H1 (cell line): ENCODE results near the gene TEX35. TPM values are rescaled to one million over a fixed set of nuclear protein-coding genes. Genes with fewer than 3 reads are reported as not detected.

Experiments
- CTCF ChIA-PET: fragments of 300-600 bp; sonication (Branson Sonifier 250); formaldehyde crosslinking; loops from one replicate; lab custom pipeline; 2021; ENCODE audit not compliant: partially characterized antibody; lab: Charles Lee
- POLR2A ChIA-PET: fragments of 300-600 bp; sonication (Branson Sonifier 250); formaldehyde crosslinking; loops from one replicate; lab custom pipeline; 2021; ENCODE audit warnings: inconsistent platforms; ENCODE audit not compliant: partially characterized antibody; lab: Charles Lee
- DNase-seq, 2 experiments: peaks; one replicate each; pipeline versions ENCODE4 v3.0.0 to v3.0.0-alpha.2; 2010 to 2022; ENCODE audit warnings: low spot score in 2 of 2, low read depth in 1 of 2, mixed read lengths in 1 of 2
- FAIRE-seq: peaks from 2 replicates; lab custom pipeline; 2011; peaks lifted over from hg19 to GRCh38; lab: Jason Lieb, UNC
- H2AFZ ChIP-seq: 2 replicates; pipeline ENCODE4 v1.8.1; 2012; ENCODE audit warnings: low read length, inconsistent platforms
- H2AK5ac ChIP-seq: 2 replicates; pipeline ENCODE4 v1.6.1; 2013; ENCODE audit warnings: low read depth, low read length
- H2BK120ac ChIP-seq: replicated peaks from 2 replicates; pipeline ENCODE3; 2013; ENCODE audit warnings: low read depth, low read length, inconsistent platforms
- H2BK12ac ChIP-seq: 2 replicates; pipeline ENCODE4 v1.6.1; 2013; ENCODE audit warnings: low read depth, low read length
- H2BK15ac ChIP-seq: 2 replicates; pipeline ENCODE4 v1.6.1; 2013; ENCODE audit warnings: low read length
- H2BK20ac ChIP-seq: 2 replicates; pipeline ENCODE4 v1.6.1; 2013; ENCODE audit warnings: low read length
- H2BK5ac ChIP-seq: 2 replicates; pipeline ENCODE4 v1.6.1; 2013; ENCODE audit warnings: low read depth, low read length
- H3K14ac ChIP-seq: 2 replicates; pipeline ENCODE4 v1.6.1; 2013; ENCODE audit warnings: inconsistent platforms; ENCODE audit not compliant: insufficient read length
- H3K18ac ChIP-seq: 2 replicates; pipeline ENCODE4 v1.6.1; 2013; ENCODE audit warnings: low read length; ENCODE audit errors: extremely low read depth
- H3K23ac ChIP-seq: 2 replicates; pipeline ENCODE4 v1.6.1; 2013; ENCODE audit warnings: inconsistent platforms; ENCODE audit not compliant: insufficient read length
- H3K23me2 ChIP-seq: 2 replicates; pipeline ENCODE4 v1.6.1; 2013; ENCODE audit warnings: low read depth, low read length
- H3K27ac ChIP-seq: 2 replicates; pipeline ENCODE4 v1.6.1; 2011; ENCODE audit warnings: low read depth, low read length, inconsistent platforms
- H3K27me3 ChIP-seq, 4 experiments: replicated peaks in 1 of 4; 1 replicate in 1 of 4; 2 replicates in 3 of 4; pipeline versions ENCODE4 v1.6.1 to v1.8.1; 2011 to 2013; ENCODE audit warnings: low read length in 3 of 4, mild to moderate bottlenecking in 3 of 4, inconsistent platforms in 2 of 4, mixed read lengths in 2 of 4, moderate library complexity in 1 of 4; ENCODE audit not compliant: control insufficient read depth in 3 of 4, insufficient read depth in 3 of 4; ENCODE audit errors: extremely low read depth in 1 of 4
- H3K36me3 ChIP-seq, 4 experiments: 2 replicates each; pipeline versions ENCODE4 v1.6.1 to v1.8.1; 2011 to 2013; ENCODE audit warnings: mild to moderate bottlenecking in 4 of 4, low read length in 3 of 4, moderate library complexity in 2 of 4, control low read depth in 1 of 4, inconsistent platforms in 1 of 4; ENCODE audit not compliant: insufficient read depth in 4 of 4, control insufficient read depth in 2 of 4
- H3K4ac ChIP-seq: replicated peaks from 2 replicates; pipeline ENCODE3; 2013; ENCODE audit warnings: low read length, low read depth, mixed read lengths, inconsistent platforms; ENCODE audit not compliant: insufficient read length
- H3K4me1 ChIP-seq, 4 experiments: replicated peaks in 1 of 4; 1 replicate in 1 of 4; 2 replicates in 3 of 4; pipeline versions ENCODE4 v1.6.1 to v1.8.1; 2011 to 2013; ENCODE audit warnings: low read length in 3 of 4, inconsistent platforms in 2 of 4, mixed read lengths in 1 of 4; ENCODE audit not compliant: insufficient read depth in 4 of 4, control insufficient read depth in 3 of 4
- H3K4me2 ChIP-seq, 2 experiments: 2 replicates each; pipeline versions ENCODE4 v1.6.1 to v1.8.1; 2011 to 2013; ENCODE audit warnings: low read depth in 2 of 2, low read length in 2 of 2, control low read depth in 1 of 2, inconsistent platforms in 1 of 2, mild to moderate bottlenecking in 1 of 2; ENCODE audit not compliant: insufficient read depth in 1 of 2
- H3K4me3 ChIP-seq, 4 experiments: fragments of 200-600, 300-600 bp in 1 of 4; sonication (generic), shearing (Covaris generic), sonication (Bioruptor Twin) in 1 of 4; 2 replicates each; pipeline versions ENCODE4 v1.5.1 to v1.8.1; 2011 to 2016; ENCODE audit warnings: low read length in 4 of 4, low read depth in 3 of 4, control low read depth in 2 of 4, inconsistent platforms in 2 of 4, mild to moderate bottlenecking in 2 of 4, mixed read lengths in 1 of 4, moderate library complexity in 1 of 4; ENCODE audit not compliant: insufficient read depth in 2 of 4; ENCODE audit errors: extremely low read depth in 1 of 4
- H3K56ac ChIP-seq: replicated peaks from 2 replicates; pipeline ENCODE3; 2013; ENCODE audit warnings: low read depth, mild to moderate bottlenecking, mixed read lengths, low read length, inconsistent platforms; ENCODE audit not compliant: insufficient read length
- H3K79me1 ChIP-seq: 2 replicates; pipeline ENCODE4 v1.6.1; 2013; ENCODE audit warnings: low read depth, low read length, control low read depth
- H3K79me2 ChIP-seq, 2 experiments: 2 replicates each; pipeline versions ENCODE4 v1.6.1 to v1.8.1; 2012 to 2013; ENCODE audit warnings: low read length in 2 of 2, mild to moderate bottlenecking in 2 of 2, inconsistent platforms in 1 of 2; ENCODE audit not compliant: insufficient read depth in 2 of 2, control insufficient read depth in 1 of 2
- H3K9ac ChIP-seq, 4 experiments: replicated peaks in 1 of 4; 1 replicate in 1 of 4; 2 replicates in 3 of 4; pipeline versions ENCODE4 v1.6.1 to v1.8.1; 2011 to 2013; ENCODE audit warnings: low read depth in 3 of 4, low read length in 3 of 4, control low read depth in 2 of 4, mild to moderate bottlenecking in 2 of 4, moderate library complexity in 2 of 4, inconsistent platforms in 1 of 4; ENCODE audit errors: extremely low read depth in 1 of 4
- H3K9me3 ChIP-seq, 2 experiments: 2 replicates each; pipeline versions ENCODE4 v1.6.1 to v1.8.1; 2012 to 2013; ENCODE audit warnings: mild to moderate bottlenecking in 2 of 2, moderate library complexity in 2 of 2, control low read depth in 1 of 2, inconsistent platforms in 1 of 2, low read depth in 1 of 2, low read length in 1 of 2, mixed read lengths in 1 of 2; ENCODE audit not compliant: insufficient read depth in 2 of 2
- H4K20me1 ChIP-seq, 2 experiments: replicated peaks in 1 of 2; 2 replicates each; pipeline versions ENCODE3 to v1.8.1; 2011 to 2013; ENCODE audit warnings: inconsistent platforms in 2 of 2, low read length in 2 of 2, mild to moderate bottlenecking in 1 of 2; ENCODE audit not compliant: insufficient read depth in 2 of 2, control insufficient read depth in 1 of 2
- H4K5ac ChIP-seq: 2 replicates; pipeline ENCODE4 v1.6.1; 2013; ENCODE audit warnings: low read length, low read depth, mixed read lengths, inconsistent platforms; ENCODE audit not compliant: insufficient read length
- H4K8ac ChIP-seq: 2 replicates; pipeline ENCODE4 v1.8.0; 2013; ENCODE audit warnings: mild to moderate bottlenecking, moderate library complexity, low read length, inconsistent platforms; ENCODE audit not compliant: insufficient read depth; ENCODE audit errors: extremely low read depth
- H4K91ac ChIP-seq: replicated peaks from 2 replicates; pipeline ENCODE3; 2013; ENCODE audit warnings: low read length, mixed read lengths, inconsistent platforms; ENCODE audit not compliant: insufficient read length
- EGR1 ChIP-seq: IDR thresholded peaks from 2 replicates; pipeline ENCODE4 v1.6.1; 2011; ENCODE audit warnings: low read depth, low read length, borderline replicate concordance
- EZH2 ChIP-seq: fragments of 200-600 bp; sonication (generic); IDR thresholded peaks from 2 replicates; pipeline ENCODE4 v1.7.1; 2012; ENCODE audit warnings: low read depth, mild to moderate bottlenecking, moderate library complexity, low read length, inconsistent platforms; ENCODE audit not compliant: severe bottlenecking
- JUN ChIP-seq: IDR thresholded peaks from 2 replicates; pipeline ENCODE4 v1.6.1; 2011; ENCODE audit warnings: low read depth, mild to moderate bottlenecking, improper control_type of control experiment, low read length
- KDM1A ChIP-seq: fragments of 200-600, 300-600 bp; sonication (generic); IDR thresholded peaks from 2 replicates; pipeline ENCODE4 v1.7.1; 2016; ENCODE audit warnings: mild to moderate bottlenecking, low read length, borderline replicate concordance
- RAD21 ChIP-seq, 2 experiments: IDR thresholded peaks in 1 of 2; conservative IDR thresholded peaks in 1 of 2; 2 replicates each; pipeline ENCODE4 v1.6.1; 2011; ENCODE audit warnings: low read depth in 2 of 2, low read length in 2 of 2, improper control_type of control experiment in 1 of 2, inconsistent platforms in 1 of 2, mild to moderate bottlenecking in 1 of 2, moderate library complexity in 1 of 2
- RFX5 ChIP-seq: IDR thresholded peaks from 2 replicates; pipeline ENCODE4 v1.6.1; 2011; ENCODE audit warnings: low read depth, low read length, improper control_type of control experiment, borderline replicate concordance
- SAP30 ChIP-seq: fragments of 300-600 bp; sonication (generic); IDR thresholded peaks from 2 replicates; pipeline ENCODE4 v1.7.1; 2012; ENCODE audit warnings: low read length, moderate library complexity, mild to moderate bottlenecking, inconsistent platforms; ENCODE audit not compliant: insufficient read depth, insufficient replicate concordance
- SIN3A ChIP-seq, 2 experiments: IDR thresholded peaks in 1 of 2; conservative IDR thresholded peaks in 1 of 2; 2 replicates each; pipeline ENCODE4 v1.6.1; 2011 to 2012; ENCODE audit warnings: low read length in 2 of 2, improper control_type of control experiment in 1 of 2, low read depth in 1 of 2, mild to moderate bottlenecking in 1 of 2
- TAF7 ChIP-seq: optimal IDR thresholded peaks from 2 replicates; pipeline ENCODE3; 2011; ENCODE audit warnings: low read depth, mild to moderate bottlenecking, inconsistent platforms, low read length, moderate library complexity, borderline replicate concordance
- TEAD4 ChIP-seq: IDR thresholded peaks from 2 replicates; pipeline ENCODE4 v1.6.1; 2012; ENCODE audit warnings: low read depth, low read length, inconsistent platforms, mixed read lengths
- WGBS, 2 experiments: shearing (Covaris generic) in 1 of 2; methylation state at CpG; one replicate each; pipeline versions ENCODE4 v1.1.6 to v1.1.7; 2013 to 2015; ENCODE audit warnings: low lambda C conversion rate in 2 of 2, mixed read lengths in 2 of 2, inconsistent platforms in 1 of 2, low coverage in 1 of 2, missing lambda C conversion rate in 1 of 2; ENCODE audit not compliant: insufficient replicate concordance in 2 of 2, insufficient coverage in 1 of 2, insufficient read length in 1 of 2; ENCODE audit errors: extremely low coverage in 1 of 2, missing lambda C conversion rate in 1 of 2; 5-methylcytosine and 5-hydroxymethylcytosine counted together
- polyA plus RNA-seq, 7 experiments: library from polyadenylated mRNA; depleted of rRNA in 3 of 7; stranded (reverse) in 5 of 7; unstranded in 2 of 7; fragments of >200 nt in 5 of 7; fragments of 200-250 nt in 2 of 7; gene quantifications; 1 replicate in 5 of 7; 2 replicates in 1 of 7; 4 replicates in 1 of 7; pipeline versions ENCODE4 v1.2.1 to v1.2.3, GENCODE V29; 2011 to 2013; ENCODE audit warnings: missing spikeins in 2 of 7, mixed read lengths in 2 of 7
- total RNA-seq: library from RNA; stranded (reverse); fragmentation: NEBNext Ultra II Directional; extraction: Animal tissue kit (Norgen Biotek cat#: 25700); gene quantifications from 2 replicates; pipeline ENCODE4 v1.2.1, GENCODE V29; 2021

Gene TEX35
- total and polyA plus RNA-seq, 2 of the 8 experiments (the other 6 are each of a cell fraction or from before 2014, with no cell fraction given), result 0.03 TPM; not detected in 1

DNA sequence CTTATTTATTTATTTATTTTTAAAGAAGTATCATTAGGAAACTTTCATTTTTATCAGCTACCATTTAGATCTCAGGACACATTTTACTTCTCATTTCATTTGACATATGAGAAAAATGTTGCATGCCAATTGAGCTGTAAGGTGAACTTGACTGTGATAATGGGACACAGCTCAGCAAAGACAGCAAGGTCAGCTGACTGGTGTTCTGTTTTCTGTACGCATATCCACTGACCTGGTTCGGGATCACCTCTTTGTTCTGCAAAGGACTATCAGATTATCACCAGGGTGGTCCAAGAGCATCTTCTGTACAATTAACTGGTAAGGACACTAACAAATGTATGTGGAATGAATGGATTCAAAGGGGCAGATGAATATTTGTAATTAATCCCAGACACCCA is 51.9 kb downstream of the TEX35 start:
- H2AFZ ChIP-seq, result no peak overlapping the region
- no peak overlapping the region for H3K23ac ChIP-seq
- no peak overlapping the region for H4K8ac ChIP-seq
- H3K9me3 ChIP-seq, result 0 out of 4 replicates have a peak, but pooled peaks cover 0 to 3% of the 10 kb centered on the region in 2 experiments
- POLR2A ChIA-PET, result no interaction called here
- no peak overlapping the region for H3K18ac ChIP-seq
- H3K4ac ChIP-seq, result no peak overlapping the region
- H3K79me1 ChIP-seq, result no peaks in the 10 kb centered on the region
- H3K23me2 ChIP-seq, result no peaks in the 10 kb centered on the region
- no peak overlapping the region for H4K5ac ChIP-seq
- no peaks in the 10 kb centered on the region for H3K4me1 ChIP-seq
- H2BK15ac ChIP-seq, result no peak overlapping the region
- no peaks in the 10 kb centered on the region for H4K20me1 ChIP-seq
- no peak for FAIRE-seq
- H3K27me3 ChIP-seq, result no peaks in the 10 kb centered on the region
- no peak overlapping the region for H3K14ac ChIP-seq
- no peak overlapping the region for H2BK12ac ChIP-seq
- no peak for DNase-seq
- H3K27ac ChIP-seq, result no peak overlapping the region
- no peaks in the 10 kb centered on the region for H3K36me3 ChIP-seq
- no peak overlapping the region for H2AK5ac ChIP-seq
- CTCF ChIA-PET, result interaction anchor here (0.6 to 2.8 kb wide), 6 partner anchors 18 to 438 kb away, joined by 3 to 9 read pairs (median 4); no protein-coding TSS in a partner anchor
- 66% methylated on average over 2 of the region's 2 CpGs; no CpG with 5 or more reads in 1 of the 2 experiments for WGBS, 2 experiments
- H4K91ac ChIP-seq, result no peak overlapping the region
- no peak overlapping the region for H3K9ac ChIP-seq
- H3K4me3 ChIP-seq, result no peak overlapping the region
- TF ChIP-seq SAP30, result no peak
- TF ChIP-seq TAF7, result no peak
- no peak for TF ChIP-seq RFX5
- no peak for TF ChIP-seq EGR1
- no peak for TF ChIP-seq EZH2
- no peak for TF ChIP-seq TEAD4
- no peak for TF ChIP-seq SIN3A (conservative IDR thresholded peaks at IDR 0.05 in 1 of 2, IDR thresholded peaks at IDR 0.05 in 1 of 2; ENCODE audit: low read depth in 1 of 2, low read length in 2 of 2)
- TF ChIP-seq JUN, result no peak
- no peak for TF ChIP-seq KDM1A
- TF ChIP-seq RAD21 (IDR thresholded peaks at IDR 0.05 in 1 of 2, conservative IDR thresholded peaks at IDR 0.05 in 1 of 2; ENCODE audit: low read depth in 2 of 2, low read length in 2 of 2), result no peak
- H3K4me2 ChIP-seq, result no peak overlapping the region
- no peak overlapping the region for H2BK120ac ChIP-seq
- H2BK5ac ChIP-seq, result no peak overlapping the region
- no peak overlapping the region for H2BK20ac ChIP-seq
- no peaks in the 10 kb centered on the region for H3K79me2 ChIP-seq
- no peak overlapping the region for H3K56ac ChIP-seq
